ENCODE data around the gene CEBPZOS. TPM values are rescaled to one million over a fixed set of nuclear protein-coding genes. Genes with fewer than 3 reads are reported as not detected.
"Not testable (repeated sequence)": the region's sequence is repeated elsewhere in the genome, so short reads cannot be mapped to it uniquely, and the experiment has no call there.

CEBPZOS gene
- total and polyA plus RNA-seq, 2 donors (not counting 1 experiment from before 2014, with no cell fraction given), result 16.8 to 50.0 TPM

- H3K4me3 ChIP-seq (replicated peaks in 1 of 4; ENCODE audit: control extremely low read depth in 1 of 4, insufficient read depth in 1 of 4, low read depth in 3 of 4, low read length in 4 of 4), result no peak overlapping the region
- no peak overlapping the region for H3K27ac ChIP-seq (ENCODE audit: insufficient read depth, low read length)
- TF ChIP-seq EZH2 (IDR thresholded peaks at IDR 0.05; ENCODE audit: low read length, missing control alignments) (no peak), CTCF (conservative IDR thresholded peaks at IDR 0.05 in 1 of 2, IDR thresholded peaks at IDR 0.05 in 1 of 2; ENCODE audit: low read depth in 1 of 2, low read length in 2 of 2) (no peak)
- H2AFZ ChIP-seq (ENCODE audit: low read length), result no peak overlapping the region
- peaks cover 24% of the 10 kb centered on the region for H3K79me2 ChIP-seq (ENCODE audit: control insufficient read depth, insufficient read depth, low read length)
- H3K27me3 ChIP-seq (ENCODE audit: control insufficient read depth, insufficient read depth, low read length), result no peaks in the 10 kb centered on the region
- no peaks in the 10 kb centered on the region for H3K4me1 ChIP-seq (ENCODE audit: control insufficient read depth, extremely low read depth, insufficient read depth, low read length)
- H3K9me3 ChIP-seq (ENCODE audit: control insufficient read depth, insufficient read depth, low read depth, low read length), result no peaks in the 10 kb centered on the region
- H3K36me3 ChIP-seq (ENCODE audit: control insufficient read depth, insufficient read depth, low read length), result peaks cover 5% of the 10 kb centered on the region
- no peak overlapping the region for H3K4me2 ChIP-seq (ENCODE audit: extremely low read depth, insufficient read depth, low read length)
- DNase-seq (ENCODE audit: low read depth in 2 of 2), result no peak
- H3K9ac ChIP-seq (ENCODE audit: insufficient read depth, low read length), result no peak overlapping the region
- H4K20me1 ChIP-seq (ENCODE audit: control insufficient read depth, extremely low read depth, insufficient read depth, low read length), result no peaks in the 10 kb centered on the region
Measured at GRCh38 chr2:37203708-37204107, 7.4 kb downstream of the CEBPZOS start.

- not testable (repeated sequence) for H3K36me3 ChIP-seq (ENCODE audit: control insufficient read depth, insufficient read depth, low read length); H3K4me3 ChIP-seq (replicated peaks in 1 of 4; ENCODE audit: control extremely low read depth in 1 of 4, insufficient read depth in 1 of 4, low read depth in 3 of 4, low read length in 4 of 4); H3K4me2 ChIP-seq (ENCODE audit: extremely low read depth, insufficient read depth, low read length); H2AFZ ChIP-seq (ENCODE audit: low read length); H3K9me3 ChIP-seq (ENCODE audit: control insufficient read depth, insufficient read depth, low read depth, low read length); DNase-seq (ENCODE audit: low read depth in 2 of 2); H3K27ac ChIP-seq (ENCODE audit: insufficient read depth, low read length); H3K9ac ChIP-seq (ENCODE audit: insufficient read depth, low read length); H4K20me1 ChIP-seq (ENCODE audit: control insufficient read depth, extremely low read depth, insufficient read depth, low read length); H3K27me3 ChIP-seq (ENCODE audit: control insufficient read depth, insufficient read depth, low read length); H3K4me1 ChIP-seq (ENCODE audit: control insufficient read depth, extremely low read depth, insufficient read depth, low read length)
- H3K79me2 ChIP-seq (ENCODE audit: control insufficient read depth, insufficient read depth, low read length), result peaks cover 13% of the 10 kb centered on the region
Measured at GRCh38 chr2:37205071-37205661, 8.9 kb downstream of the CEBPZOS start.

- Histone ChIP-seq H3K9ac (ENCODE audit: insufficient read depth, low read length) (no peak overlapping the region), H3K4me3 (replicated peaks in 1 of 4; ENCODE audit: control extremely low read depth in 1 of 4, insufficient read depth in 1 of 4, low read depth in 3 of 4, low read length in 4 of 4) (no peak overlapping the region), H3K27ac (ENCODE audit: insufficient read depth, low read length) (no peak overlapping the region), H3K79me2 (ENCODE audit: control insufficient read depth, insufficient read depth, low read length) (peaks cover 10% of the 10 kb centered on the region), H3K4me2 (ENCODE audit: extremely low read depth, insufficient read depth, low read length) (no peak overlapping the region), H4K20me1 (ENCODE audit: control insufficient read depth, extremely low read depth, insufficient read depth, low read length) (no peaks in the 10 kb centered on the region), H2AFZ (ENCODE audit: low read length) (no peak overlapping the region), H3K4me1 (ENCODE audit: control insufficient read depth, extremely low read depth, insufficient read depth, low read length) (no peaks in the 10 kb centered on the region), H3K9me3 (ENCODE audit: control insufficient read depth, insufficient read depth, low read depth, low read length) (no peaks in the 10 kb centered on the region), H3K36me3 (ENCODE audit: control insufficient read depth, insufficient read depth, low read length) (peaks cover 6% of the 10 kb centered on the region), H3K27me3 (ENCODE audit: control insufficient read depth, insufficient read depth, low read length) (no peaks in the 10 kb centered on the region)
- no peak for TF ChIP-seq CTCF (conservative IDR thresholded peaks at IDR 0.05 in 1 of 2, IDR thresholded peaks at IDR 0.05 in 1 of 2; ENCODE audit: low read depth in 1 of 2, low read length in 2 of 2)
- no peak for TF ChIP-seq EZH2 (IDR thresholded peaks at IDR 0.05; ENCODE audit: low read length, missing control alignments)
- no peak for DNase-seq (ENCODE audit: low read depth in 2 of 2)
Measured at GRCh38 chr2:37205689-37206341, 9.5 kb downstream of the CEBPZOS start.

- not testable (repeated sequence) for H3K36me3 ChIP-seq (ENCODE audit: control insufficient read depth, insufficient read depth, low read length); H3K4me2 ChIP-seq (ENCODE audit: extremely low read depth, insufficient read depth, low read length); H3K9ac ChIP-seq (ENCODE audit: insufficient read depth, low read length); H3K9me3 ChIP-seq (ENCODE audit: control insufficient read depth, insufficient read depth, low read depth, low read length); H3K4me3 ChIP-seq (replicated peaks in 1 of 4; ENCODE audit: control extremely low read depth in 1 of 4, insufficient read depth in 1 of 4, low read depth in 3 of 4, low read length in 4 of 4); H3K27me3 ChIP-seq (ENCODE audit: control insufficient read depth, insufficient read depth, low read length); H3K27ac ChIP-seq (ENCODE audit: insufficient read depth, low read length); DNase-seq (ENCODE audit: low read depth in 2 of 2); H4K20me1 ChIP-seq (ENCODE audit: control insufficient read depth, extremely low read depth, insufficient read depth, low read length); H3K4me1 ChIP-seq (ENCODE audit: control insufficient read depth, extremely low read depth, insufficient read depth, low read length); H2AFZ ChIP-seq (ENCODE audit: low read length); H3K79me2 ChIP-seq (ENCODE audit: control insufficient read depth, insufficient read depth, low read length)
Measured at GRCh38 chr2:37206760-37207159, 10.5 kb downstream of the CEBPZOS start.

Data from fibroblast of lung (primary cell).